HL-60 (cell line): Measurements from ENCODE around the gene C1orf21.

Experiments used
- GABPA ChIP-seq: IDR thresholded peaks from 2 replicates; pipeline ENCODE4 v1.6.1; 2012; ENCODE audit warnings: low read depth
- POLR2AphosphoS5 ChIP-seq: IDR thresholded peaks from 2 replicates; pipeline ENCODE4 v1.6.1; 2012; ENCODE audit warnings: low read depth
- SPI1 ChIP-seq: IDR thresholded peaks from 2 replicates; pipeline ENCODE4 v1.6.1; 2012; ENCODE audit warnings: low read depth, mild to moderate bottlenecking, borderline replicate concordance
- TF ChIP-seq, protein P1 (sequence below): IDR thresholded peaks from one replicate; pipeline ENCODE4 v1.5.1; 2011; ENCODE audit warnings: low read length, control low read depth, inconsistent platforms; ENCODE audit not compliant: insufficient read depth
- TF ChIP-seq, protein P2 (sequence below): IDR thresholded peaks from 2 replicates; pipeline ENCODE4 v1.6.1; 2012; ENCODE audit warnings: low read depth; ENCODE audit not compliant: insufficient replicate concordance

GRCh38 chr1:184514447-184514846 lies 127.6 kb downstream of the C1orf21 start:
- TF ChIP-seq, protein P1, sequence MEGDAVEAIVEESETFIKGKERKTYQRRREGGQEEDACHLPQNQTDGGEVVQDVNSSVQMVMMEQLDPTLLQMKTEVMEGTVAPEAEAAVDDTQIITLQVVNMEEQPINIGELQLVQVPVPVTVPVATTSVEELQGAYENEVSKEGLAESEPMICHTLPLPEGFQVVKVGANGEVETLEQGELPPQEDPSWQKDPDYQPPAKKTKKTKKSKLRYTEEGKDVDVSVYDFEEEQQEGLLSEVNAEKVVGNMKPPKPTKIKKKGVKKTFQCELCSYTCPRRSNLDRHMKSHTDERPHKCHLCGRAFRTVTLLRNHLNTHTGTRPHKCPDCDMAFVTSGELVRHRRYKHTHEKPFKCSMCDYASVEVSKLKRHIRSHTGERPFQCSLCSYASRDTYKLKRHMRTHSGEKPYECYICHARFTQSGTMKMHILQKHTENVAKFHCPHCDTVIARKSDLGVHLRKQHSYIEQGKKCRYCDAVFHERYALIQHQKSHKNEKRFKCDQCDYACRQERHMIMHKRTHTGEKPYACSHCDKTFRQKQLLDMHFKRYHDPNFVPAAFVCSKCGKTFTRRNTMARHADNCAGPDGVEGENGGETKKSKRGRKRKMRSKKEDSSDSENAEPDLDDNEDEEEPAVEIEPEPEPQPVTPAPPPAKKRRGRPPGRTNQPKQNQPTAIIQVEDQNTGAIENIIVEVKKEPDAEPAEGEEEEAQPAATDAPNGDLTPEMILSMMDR, result no peak
- TF ChIP-seq POLR2AphosphoS5, result no peak
- TF ChIP-seq GABPA, result no peak
- TF ChIP-seq, protein P2, sequence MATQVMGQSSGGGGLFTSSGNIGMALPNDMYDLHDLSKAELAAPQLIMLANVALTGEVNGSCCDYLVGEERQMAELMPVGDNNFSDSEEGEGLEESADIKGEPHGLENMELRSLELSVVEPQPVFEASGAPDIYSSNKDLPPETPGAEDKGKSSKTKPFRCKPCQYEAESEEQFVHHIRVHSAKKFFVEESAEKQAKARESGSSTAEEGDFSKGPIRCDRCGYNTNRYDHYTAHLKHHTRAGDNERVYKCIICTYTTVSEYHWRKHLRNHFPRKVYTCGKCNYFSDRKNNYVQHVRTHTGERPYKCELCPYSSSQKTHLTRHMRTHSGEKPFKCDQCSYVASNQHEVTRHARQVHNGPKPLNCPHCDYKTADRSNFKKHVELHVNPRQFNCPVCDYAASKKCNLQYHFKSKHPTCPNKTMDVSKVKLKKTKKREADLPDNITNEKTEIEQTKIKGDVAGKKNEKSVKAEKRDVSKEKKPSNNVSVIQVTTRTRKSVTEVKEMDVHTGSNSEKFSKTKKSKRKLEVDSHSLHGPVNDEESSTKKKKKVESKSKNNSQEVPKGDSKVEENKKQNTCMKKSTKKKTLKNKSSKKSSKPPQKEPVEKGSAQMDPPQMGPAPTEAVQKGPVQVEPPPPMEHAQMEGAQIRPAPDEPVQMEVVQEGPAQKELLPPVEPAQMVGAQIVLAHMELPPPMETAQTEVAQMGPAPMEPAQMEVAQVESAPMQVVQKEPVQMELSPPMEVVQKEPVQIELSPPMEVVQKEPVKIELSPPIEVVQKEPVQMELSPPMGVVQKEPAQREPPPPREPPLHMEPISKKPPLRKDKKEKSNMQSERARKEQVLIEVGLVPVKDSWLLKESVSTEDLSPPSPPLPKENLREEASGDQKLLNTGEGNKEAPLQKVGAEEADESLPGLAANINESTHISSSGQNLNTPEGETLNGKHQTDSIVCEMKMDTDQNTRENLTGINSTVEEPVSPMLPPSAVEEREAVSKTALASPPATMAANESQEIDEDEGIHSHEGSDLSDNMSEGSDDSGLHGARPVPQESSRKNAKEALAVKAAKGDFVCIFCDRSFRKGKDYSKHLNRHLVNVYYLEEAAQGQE, result no peak
- no peak for TF ChIP-seq SPI1
